Measurements from ENCODE around the gene FLG.

FLG gene

DNA sequence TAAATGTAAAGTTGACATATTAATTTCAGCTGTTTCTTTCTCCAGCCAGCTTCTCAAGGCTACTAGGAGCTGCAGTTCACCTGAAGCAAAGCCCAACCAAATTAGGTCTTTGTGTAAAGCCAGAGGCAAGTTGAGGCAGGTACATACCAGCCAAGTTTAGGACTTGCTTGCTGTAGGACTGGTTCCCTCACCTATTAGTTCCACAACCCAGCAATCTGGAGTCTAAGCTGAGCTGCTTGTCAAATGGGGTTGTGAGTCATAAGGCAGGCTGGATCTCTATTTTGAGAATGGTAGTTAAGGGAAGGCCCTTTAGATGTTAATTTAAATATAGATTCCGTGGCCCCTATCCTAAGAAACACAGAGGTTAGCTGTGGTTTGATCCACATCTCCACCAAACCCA lies 42.4 kb upstream of the FLG start:
- H4K20me1 ChIP-seq (ENCODE audit: insufficient read depth, low read length): no peaks in the 10 kb centered on the region
- H3K36me3 ChIP-seq (replicated peaks; ENCODE audit: insufficient read depth, low read length): no peaks in the 10 kb centered on the region
- H3K27ac ChIP-seq (ENCODE audit: low read length): no peak overlapping the region
- no peak overlapping the region for H3K4me2 ChIP-seq (ENCODE audit: low read depth, low read length)
- H3K9me3 ChIP-seq (replicated peaks; ENCODE audit: insufficient read depth, low read length): no peaks in the 10 kb centered on the region
- no peak overlapping the region for H2AFZ ChIP-seq (ENCODE audit: low read length)
- no peak for DNase-seq
- no peak overlapping the region for H3K9ac ChIP-seq (ENCODE audit: low read length)
- TF ChIP-seq EZH2phosphoT487 (IDR thresholded peaks at IDR 0.05; ENCODE audit: low read length) (no peak), EZH2 (optimal IDR thresholded peaks at IDR 0.05; ENCODE audit: low read depth, low read length) (no peak)
- TF ChIP-seq, protein P1, sequence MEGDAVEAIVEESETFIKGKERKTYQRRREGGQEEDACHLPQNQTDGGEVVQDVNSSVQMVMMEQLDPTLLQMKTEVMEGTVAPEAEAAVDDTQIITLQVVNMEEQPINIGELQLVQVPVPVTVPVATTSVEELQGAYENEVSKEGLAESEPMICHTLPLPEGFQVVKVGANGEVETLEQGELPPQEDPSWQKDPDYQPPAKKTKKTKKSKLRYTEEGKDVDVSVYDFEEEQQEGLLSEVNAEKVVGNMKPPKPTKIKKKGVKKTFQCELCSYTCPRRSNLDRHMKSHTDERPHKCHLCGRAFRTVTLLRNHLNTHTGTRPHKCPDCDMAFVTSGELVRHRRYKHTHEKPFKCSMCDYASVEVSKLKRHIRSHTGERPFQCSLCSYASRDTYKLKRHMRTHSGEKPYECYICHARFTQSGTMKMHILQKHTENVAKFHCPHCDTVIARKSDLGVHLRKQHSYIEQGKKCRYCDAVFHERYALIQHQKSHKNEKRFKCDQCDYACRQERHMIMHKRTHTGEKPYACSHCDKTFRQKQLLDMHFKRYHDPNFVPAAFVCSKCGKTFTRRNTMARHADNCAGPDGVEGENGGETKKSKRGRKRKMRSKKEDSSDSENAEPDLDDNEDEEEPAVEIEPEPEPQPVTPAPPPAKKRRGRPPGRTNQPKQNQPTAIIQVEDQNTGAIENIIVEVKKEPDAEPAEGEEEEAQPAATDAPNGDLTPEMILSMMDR (IDR thresholded peaks at IDR 0.05; ENCODE audit: low read length): no peak
- no peaks in the 10 kb centered on the region for H3K4me1 ChIP-seq (ENCODE audit: low read length)
- no peaks in the 10 kb centered on the region for H3K27me3 ChIP-seq (replicated peaks; ENCODE audit: insufficient read depth, low read length)
- H3F3A ChIP-seq (ENCODE audit: insufficient read depth, low read length): no peaks in the 10 kb centered on the region
- no peak overlapping the region for H3K4me3 ChIP-seq (ENCODE audit: low read length)
- H3K9me2 ChIP-seq (replicated peaks; ENCODE audit: insufficient read depth, low read length): no peaks in the 10 kb centered on the region
- H3K79me2 ChIP-seq (ENCODE audit: low read length): no peaks in the 10 kb centered on the region

DNA sequence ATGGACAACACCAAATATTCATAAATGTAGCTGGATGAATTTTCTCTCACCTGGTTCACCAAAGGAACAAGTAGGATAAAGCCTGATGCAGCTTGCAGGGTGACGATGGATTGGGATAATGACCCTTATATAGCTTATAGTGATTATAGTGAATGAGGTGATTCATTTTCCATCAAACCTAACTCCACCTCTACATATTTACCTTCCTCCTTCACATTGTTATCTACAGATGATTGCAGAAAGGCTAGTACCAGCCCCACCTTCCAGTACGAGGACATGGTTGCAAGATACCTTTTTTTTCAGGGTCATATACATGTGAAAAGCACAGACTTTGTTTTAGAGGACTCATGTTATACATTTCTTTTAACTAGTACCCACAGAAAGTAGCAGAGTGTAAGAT lies 34.9 kb upstream of the FLG start, which contains the start of gene FLG2:
Gene FLG2, minus strand, starts transcription at position 101 of the 400 bp plus-strand sequence. CDS start 1,122 bp downstream, outside the sequence.
- TF ChIP-seq EZH2phosphoT487 (IDR thresholded peaks at IDR 0.05; ENCODE audit: low read length) (no peak), EZH2 (optimal IDR thresholded peaks at IDR 0.05; ENCODE audit: low read depth, low read length) (no peak)
- no peak within 1 kb of the TSS for H2AFZ ChIP-seq (ENCODE audit: low read length)
- no peaks in the 10 kb centered on the region for H3F3A ChIP-seq (ENCODE audit: insufficient read depth, low read length)
- no peaks in the 10 kb centered on the region for H3K9me2 ChIP-seq (replicated peaks; ENCODE audit: insufficient read depth, low read length)
- no peaks in the 10 kb centered on the region for H4K20me1 ChIP-seq (ENCODE audit: insufficient read depth, low read length)
- H3K4me3 ChIP-seq (ENCODE audit: low read length): no peak within 1 kb of the TSS
- no peak within 1 kb of the TSS for H3K27ac ChIP-seq (ENCODE audit: low read length)
- H3K27me3 ChIP-seq (replicated peaks; ENCODE audit: insufficient read depth, low read length): no peaks in the 10 kb centered on the region
- DNase-seq: no peak
- H3K36me3 ChIP-seq (replicated peaks; ENCODE audit: insufficient read depth, low read length): no peaks in the 10 kb centered on the region
- H3K4me1 ChIP-seq (ENCODE audit: low read length): no peaks in the 10 kb centered on the region
- H3K9me3 ChIP-seq (replicated peaks; ENCODE audit: insufficient read depth, low read length): no peaks in the 10 kb centered on the region
- H3K79me2 ChIP-seq (ENCODE audit: low read length): no peaks in the 10 kb centered on the region
- no peak within 1 kb of the TSS for H3K4me2 ChIP-seq (ENCODE audit: low read depth, low read length)
- no peak within 1 kb of the TSS for H3K9ac ChIP-seq (ENCODE audit: low read length)

DNA sequence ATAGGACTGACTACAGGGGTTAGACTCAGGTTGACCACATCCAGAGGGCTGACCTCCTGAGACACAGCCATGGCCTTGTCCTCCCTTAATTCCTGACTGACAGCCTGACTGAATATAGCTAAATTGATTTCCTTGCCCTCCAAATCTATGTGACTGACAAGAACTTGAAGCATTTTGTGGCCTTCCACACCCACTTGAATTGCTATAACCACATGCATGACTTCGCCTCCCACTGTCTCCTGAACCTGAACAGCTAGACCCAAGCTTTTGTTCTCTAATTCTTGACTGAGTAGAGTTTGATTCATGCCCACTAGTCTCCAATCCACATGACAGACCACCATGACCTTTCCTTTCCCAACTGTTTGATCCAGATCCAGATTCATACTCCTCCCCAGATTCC lies 31.7 kb upstream of the FLG start:
- no peaks in the 10 kb centered on the region for H3K4me1 ChIP-seq (ENCODE audit: low read length)
- H4K20me1 ChIP-seq (ENCODE audit: insufficient read depth, low read length): no peaks in the 10 kb centered on the region
- H3K27me3 ChIP-seq (replicated peaks; ENCODE audit: insufficient read depth, low read length): no peaks in the 10 kb centered on the region
- no peaks in the 10 kb centered on the region for H3K79me2 ChIP-seq (ENCODE audit: low read length)
- no peak overlapping the region for H2AFZ ChIP-seq (ENCODE audit: low read length)
- no peaks in the 10 kb centered on the region for H3F3A ChIP-seq (ENCODE audit: insufficient read depth, low read length)
- H3K9ac ChIP-seq (ENCODE audit: low read length): no peak overlapping the region
- H3K4me3 ChIP-seq (ENCODE audit: low read length): no peak overlapping the region
- H3K36me3 ChIP-seq (replicated peaks; ENCODE audit: insufficient read depth, low read length): no peaks in the 10 kb centered on the region
- no peaks in the 10 kb centered on the region for H3K9me2 ChIP-seq (replicated peaks; ENCODE audit: insufficient read depth, low read length)
- no peak overlapping the region for H3K4me2 ChIP-seq (ENCODE audit: low read depth, low read length)
- H3K9me3 ChIP-seq (replicated peaks; ENCODE audit: insufficient read depth, low read length): no peaks in the 10 kb centered on the region
- no peak for DNase-seq
- TF ChIP-seq EZH2phosphoT487 (IDR thresholded peaks at IDR 0.05; ENCODE audit: low read length): no peak
- TF ChIP-seq EZH2 (optimal IDR thresholded peaks at IDR 0.05; ENCODE audit: low read depth, low read length): no peak
- TF ChIP-seq, protein P1 (IDR thresholded peaks at IDR 0.05; ENCODE audit: low read length): no peak
- no peak overlapping the region for H3K27ac ChIP-seq (ENCODE audit: low read length)

DNA sequence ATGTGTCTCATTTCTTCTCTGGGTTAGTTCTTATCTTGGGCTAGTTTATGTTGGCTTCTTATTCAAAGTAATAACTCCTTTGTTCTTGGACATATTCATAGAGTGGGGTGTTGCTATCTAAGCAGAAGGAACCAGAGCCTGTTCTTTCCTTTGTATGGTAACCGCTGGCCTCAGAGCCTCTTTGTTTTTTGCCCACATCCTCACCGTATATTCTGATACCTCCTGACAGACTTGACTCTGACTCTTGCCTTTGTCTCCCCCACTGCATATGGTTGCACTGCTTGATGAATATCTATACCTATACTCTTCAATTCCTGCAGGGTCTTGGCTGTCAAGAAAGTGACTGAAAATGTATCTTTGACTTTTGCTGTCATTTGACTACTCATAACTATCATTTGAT lies 24.6 kb upstream of the FLG start:
- Histone ChIP-seq H3K36me3 (replicated peaks; ENCODE audit: insufficient read depth, low read length) (no peaks in the 10 kb centered on the region), H3K4me3 (ENCODE audit: low read length) (no peak overlapping the region), H3K9me2 (replicated peaks; ENCODE audit: insufficient read depth, low read length) (no peaks in the 10 kb centered on the region), H3K27ac (ENCODE audit: low read length) (no peak overlapping the region), H4K20me1 (ENCODE audit: insufficient read depth, low read length) (no peaks in the 10 kb centered on the region), H3K27me3 (replicated peaks; ENCODE audit: insufficient read depth, low read length) (no peaks in the 10 kb centered on the region), H3K79me2 (ENCODE audit: low read length) (no peaks in the 10 kb centered on the region), H3K9ac (ENCODE audit: low read length) (no peak overlapping the region), H3K4me2 (ENCODE audit: low read depth, low read length) (no peak overlapping the region), H3K9me3 (replicated peaks; ENCODE audit: insufficient read depth, low read length) (no peaks in the 10 kb centered on the region), H3K4me1 (ENCODE audit: low read length) (no peaks in the 10 kb centered on the region), H2AFZ (ENCODE audit: low read length) (no peak overlapping the region), H3F3A (ENCODE audit: insufficient read depth, low read length) (no peaks in the 10 kb centered on the region)
- TF ChIP-seq, protein P1 (IDR thresholded peaks at IDR 0.05; ENCODE audit: low read length): no peak
- TF ChIP-seq EZH2 (optimal IDR thresholded peaks at IDR 0.05; ENCODE audit: low read depth, low read length): no peak
- no peak for TF ChIP-seq EZH2phosphoT487 (IDR thresholded peaks at IDR 0.05; ENCODE audit: low read length)
- no peak for DNase-seq
